HepG2 (cell line): Measurements from ENCODE around the gene ENTPD5. TPM values are rescaled to one million over a fixed set of nuclear protein-coding genes. Genes with fewer than 3 reads are reported as not detected.

Experiments used
- BORCS8-MEF2B ChIP-seq: sonication (generic); formaldehyde crosslinking; IDR thresholded peaks from 2 replicates; pipeline ENCODE4 v1.8.0; 2022; ENCODE audit warnings: mild to moderate bottlenecking, missing genetic modification reagents
- CBFB ChIP-seq: sonication (generic); formaldehyde crosslinking; IDR thresholded peaks from 2 replicates; pipeline ENCODE4 v1.4.0; 2020; ENCODE audit warnings: missing genetic modification reagents
- DMAP1 ChIP-seq: IDR thresholded peaks from 2 replicates; pipeline ENCODE4 v1.6.1; 2016
- ESRRA ChIP-seq: sonication (generic); formaldehyde crosslinking; IDR thresholded peaks from 2 replicates; pipeline ENCODE4 v1.5.1; 2020; ENCODE audit warnings: mild to moderate bottlenecking, low read depth, missing genetic modification reagents
- FOSL1 ChIP-seq: sonication (generic); formaldehyde crosslinking; IDR thresholded peaks from 2 replicates; pipeline ENCODE4 v1.9.0; 2021; ENCODE audit warnings: missing genetic modification reagents, borderline replicate concordance
- FOSL2 ChIP-seq: sonication (generic); formaldehyde crosslinking; IDR thresholded peaks from 2 replicates; pipeline ENCODE4 v1.4.0; 2020; ENCODE audit warnings: missing genetic modification reagents
- ISL2 ChIP-seq: sonication (generic); formaldehyde crosslinking; IDR thresholded peaks from 2 replicates; pipeline ENCODE4 v1.5.0; 2020; ENCODE audit warnings: missing genetic modification reagents
- JUN ChIP-seq: sonication (generic); formaldehyde crosslinking; IDR thresholded peaks from 2 replicates; pipeline ENCODE4 v1.4.0; 2020; ENCODE audit warnings: mild to moderate bottlenecking, missing genetic modification reagents
- JUND ChIP-seq: sonication (generic); formaldehyde crosslinking; IDR thresholded peaks from 2 replicates; pipeline ENCODE4 v1.8.0; 2022; ENCODE audit warnings: mild to moderate bottlenecking, missing genetic modification reagents
- KAT8 ChIP-seq: IDR thresholded peaks from 2 replicates; pipeline ENCODE4 v1.6.1; 2016; ENCODE audit warnings: missing genetic modification reagents, missing compliant biosample characterization
- KLF16 ChIP-seq, 2 experiments: sonication (generic) in 1 of 2; formaldehyde crosslinking in 1 of 2; IDR thresholded peaks; 2 replicates each; pipeline versions ENCODE4 v1.6.1 to v1.8.0; 2016 to 2023; ENCODE audit warnings: missing genetic modification reagents in 2 of 2, missing compliant biosample characterization in 1 of 2
- NCOR1 ChIP-seq: fragments of 200-600 bp; sonication (generic); IDR thresholded peaks from 2 replicates; pipeline ENCODE4 v1.7.0; 2017; ENCODE audit warnings: antibody characterized with exemption, low read length, borderline replicate concordance
- NR0B2 ChIP-seq: sonication (generic); formaldehyde crosslinking; IDR thresholded peaks from 2 replicates; pipeline ENCODE4 v1.4.0; 2020; ENCODE audit warnings: mild to moderate bottlenecking, missing genetic modification reagents
- SSRP1 ChIP-seq: IDR thresholded peaks from 2 replicates; pipeline ENCODE4 v1.6.1; 2016; ENCODE audit warnings: control low read depth
- THAP11 ChIP-seq: IDR thresholded peaks from 2 replicates; pipeline ENCODE4 v1.6.1; 2016; ENCODE audit warnings: missing biosample characterization, missing genetic modification reagents
- ZBTB21 ChIP-seq: sonication (generic); formaldehyde crosslinking; IDR thresholded peaks from 2 replicates; pipeline ENCODE4 v1.4.0; 2020; ENCODE audit warnings: missing genetic modification reagents
- ZFP82 ChIP-seq: sonication (generic); formaldehyde crosslinking; IDR thresholded peaks from 2 replicates; pipeline ENCODE4 v1.5.1; 2020; ENCODE audit warnings: mild to moderate bottlenecking, missing genetic modification reagents, borderline replicate concordance
- ZNF660 ChIP-seq: sonication (generic); formaldehyde crosslinking; IDR thresholded peaks from 2 replicates; pipeline ENCODE4 v1.5.1; 2020; ENCODE audit warnings: mild to moderate bottlenecking, low read depth, missing genetic modification reagents, borderline replicate concordance
- ZNF670 ChIP-seq: sonication (generic); formaldehyde crosslinking; IDR thresholded peaks from 2 replicates; pipeline ENCODE4 v1.8.0; 2022; ENCODE audit warnings: mild to moderate bottlenecking, missing genetic modification reagents, borderline replicate concordance
- ZSCAN31 ChIP-seq: sonication (generic); formaldehyde crosslinking; IDR thresholded peaks from 2 replicates; pipeline ENCODE4 v1.5.0; 2020; ENCODE audit warnings: low read depth, mild to moderate bottlenecking, missing genetic modification reagents
- polyA plus RNA-seq, 8 experiments: library from polyadenylated mRNA; depleted of rRNA in 3 of 8; stranded (reverse) in 7 of 8; unstranded in 1 of 8; fragments of >200 nt; fragmentation: Illumina TruSeq in 4 of 8; extraction: Trizol in 4 of 8; gene quantifications; 2 replicates each; pipeline versions ENCODE4 v1.2.1 to v1.2.3, GENCODE V29; 2011 to 2016; ENCODE audit warnings: low read depth in 4 of 8, missing spikeins in 1 of 8, mixed read lengths in 1 of 8; ENCODE audit not compliant: insufficient read depth in 1 of 8
- total RNA-seq, 5 experiments: library from RNA; depleted of rRNA; stranded (reverse); fragments of >200 nt; fragmentation: Illumina TruSeq; extraction: Trizol; gene quantifications; 2 replicates each; pipeline ENCODE4 v1.2.3, GENCODE V29; 2016; ENCODE audit warnings: low read depth in 1 of 5
- TF ChIP-seq, protein P1 (sequence below): sonication (generic); formaldehyde crosslinking; IDR thresholded peaks from 2 replicates; pipeline ENCODE4 v1.4.0; 2020; ENCODE audit warnings: missing genetic modification reagents
- TF ChIP-seq, protein P2 (sequence below): sonication (generic); formaldehyde crosslinking; IDR thresholded peaks from 2 replicates; pipeline ENCODE4 v1.4.0; 2020; ENCODE audit warnings: missing genetic modification reagents
- TF ChIP-seq, protein P3 (sequence below): sonication (generic); formaldehyde crosslinking; IDR thresholded peaks from 2 replicates; pipeline ENCODE4 v1.5.1; 2020; ENCODE audit warnings: mild to moderate bottlenecking, moderate library complexity, missing genetic modification reagents

The ENTPD5 gene
- total and polyA plus RNA-seq, 2 of the 13 experiments (the other 11 are each of a cell fraction or from before 2014, with no cell fraction given), result 33.8 to 43.3 TPM

- TF ChIP-seq JUND (CRISPR knock-in tag), result peak; percentile 92
- peak; percentile 91 for TF ChIP-seq FOSL1 (CRISPR knock-in tag)
- TF ChIP-seq KLF16 (CRISPR knock-in tag; IDR thresholded peaks at IDR 0.05), result 0 out of 4 replicates have a peak, but pooled peaks of 1 of the 2 experiments have one; percentile 37
- peak; percentile 24; the same call in 1 of the 2 replicates for TF ChIP-seq NCOR1
- TF ChIP-seq ZNF660 (CRISPR knock-in tag), result no peak
- no peak for TF ChIP-seq ESRRA (CRISPR knock-in tag)
- TF ChIP-seq DMAP1, result no peak
- no peak for TF ChIP-seq SSRP1 (CRISPR knock-in tag)
- TF ChIP-seq, protein P1, sequence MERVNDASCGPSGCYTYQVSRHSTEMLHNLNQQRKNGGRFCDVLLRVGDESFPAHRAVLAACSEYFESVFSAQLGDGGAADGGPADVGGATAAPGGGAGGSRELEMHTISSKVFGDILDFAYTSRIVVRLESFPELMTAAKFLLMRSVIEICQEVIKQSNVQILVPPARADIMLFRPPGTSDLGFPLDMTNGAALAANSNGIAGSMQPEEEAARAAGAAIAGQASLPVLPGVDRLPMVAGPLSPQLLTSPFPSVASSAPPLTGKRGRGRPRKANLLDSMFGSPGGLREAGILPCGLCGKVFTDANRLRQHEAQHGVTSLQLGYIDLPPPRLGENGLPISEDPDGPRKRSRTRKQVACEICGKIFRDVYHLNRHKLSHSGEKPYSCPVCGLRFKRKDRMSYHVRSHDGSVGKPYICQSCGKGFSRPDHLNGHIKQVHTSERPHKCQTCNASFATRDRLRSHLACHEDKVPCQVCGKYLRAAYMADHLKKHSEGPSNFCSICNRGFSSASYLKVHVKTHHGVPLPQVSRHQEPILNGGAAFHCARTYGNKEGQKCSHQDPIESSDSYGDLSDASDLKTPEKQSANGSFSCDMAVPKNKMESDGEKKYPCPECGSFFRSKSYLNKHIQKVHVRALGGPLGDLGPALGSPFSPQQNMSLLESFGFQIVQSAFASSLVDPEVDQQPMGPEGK, result peak; percentile 62
- TF ChIP-seq THAP11, result peak; percentile 38; the same call in 1 of the 2 replicates
- TF ChIP-seq CBFB, result no peak
- no peak for TF ChIP-seq ISL2 (CRISPR knock-in tag)
- TF ChIP-seq KAT8, result 0 out of 2 replicates have a peak, but pooled peaks have one; percentile 36
- TF ChIP-seq, protein P2, sequence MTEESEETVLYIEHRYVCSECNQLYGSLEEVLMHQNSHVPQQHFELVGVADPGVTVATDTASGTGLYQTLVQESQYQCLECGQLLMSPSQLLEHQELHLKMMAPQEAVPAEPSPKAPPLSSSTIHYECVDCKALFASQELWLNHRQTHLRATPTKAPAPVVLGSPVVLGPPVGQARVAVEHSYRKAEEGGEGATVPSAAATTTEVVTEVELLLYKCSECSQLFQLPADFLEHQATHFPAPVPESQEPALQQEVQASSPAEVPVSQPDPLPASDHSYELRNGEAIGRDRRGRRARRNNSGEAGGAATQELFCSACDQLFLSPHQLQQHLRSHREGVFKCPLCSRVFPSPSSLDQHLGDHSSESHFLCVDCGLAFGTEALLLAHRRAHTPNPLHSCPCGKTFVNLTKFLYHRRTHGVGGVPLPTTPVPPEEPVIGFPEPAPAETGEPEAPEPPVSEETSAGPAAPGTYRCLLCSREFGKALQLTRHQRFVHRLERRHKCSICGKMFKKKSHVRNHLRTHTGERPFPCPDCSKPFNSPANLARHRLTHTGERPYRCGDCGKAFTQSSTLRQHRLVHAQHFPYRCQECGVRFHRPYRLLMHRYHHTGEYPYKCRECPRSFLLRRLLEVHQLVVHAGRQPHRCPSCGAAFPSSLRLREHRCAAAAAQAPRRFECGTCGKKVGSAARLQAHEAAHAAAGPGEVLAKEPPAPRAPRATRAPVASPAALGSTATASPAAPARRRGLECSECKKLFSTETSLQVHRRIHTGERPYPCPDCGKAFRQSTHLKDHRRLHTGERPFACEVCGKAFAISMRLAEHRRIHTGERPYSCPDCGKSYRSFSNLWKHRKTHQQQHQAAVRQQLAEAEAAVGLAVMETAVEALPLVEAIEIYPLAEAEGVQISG (CRISPR knock-in tag), result no peak
- TF ChIP-seq, protein P3, sequence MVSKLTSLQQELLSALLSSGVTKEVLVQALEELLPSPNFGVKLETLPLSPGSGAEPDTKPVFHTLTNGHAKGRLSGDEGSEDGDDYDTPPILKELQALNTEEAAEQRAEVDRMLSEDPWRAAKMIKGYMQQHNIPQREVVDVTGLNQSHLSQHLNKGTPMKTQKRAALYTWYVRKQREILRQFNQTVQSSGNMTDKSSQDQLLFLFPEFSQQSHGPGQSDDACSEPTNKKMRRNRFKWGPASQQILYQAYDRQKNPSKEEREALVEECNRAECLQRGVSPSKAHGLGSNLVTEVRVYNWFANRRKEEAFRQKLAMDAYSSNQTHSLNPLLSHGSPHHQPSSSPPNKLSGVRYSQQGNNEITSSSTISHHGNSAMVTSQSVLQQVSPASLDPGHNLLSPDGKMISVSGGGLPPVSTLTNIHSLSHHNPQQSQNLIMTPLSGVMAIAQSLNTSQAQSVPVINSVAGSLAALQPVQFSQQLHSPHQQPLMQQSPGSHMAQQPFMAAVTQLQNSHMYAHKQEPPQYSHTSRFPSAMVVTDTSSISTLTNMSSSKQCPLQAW (CRISPR knock-in tag), result peak; percentile 90
- TF ChIP-seq FOSL2, result peak; percentile 97
- peak; percentile 33; the same call in 1 of the 2 replicates for TF ChIP-seq JUN (CRISPR knock-in tag)
- no peak for TF ChIP-seq ZBTB21 (CRISPR knock-in tag)
- no peak for TF ChIP-seq ZSCAN31 (CRISPR knock-in tag)
- TF ChIP-seq NR0B2 (CRISPR knock-in tag), result no peak
- TF ChIP-seq ZNF670 (CRISPR knock-in tag), result no peak
- no peak for TF ChIP-seq BORCS8-MEF2B (CRISPR knock-in tag)
- TF ChIP-seq ZFP82, result no peak
Measured at GRCh38 chr14:74014299-74014698, 4.8 kb downstream of the ENTPD5 start (continued).
